WTC11 (cell line): ENCODE measurements around the gene INCA1. TPM values are rescaled to one million over a fixed set of nuclear protein-coding genes. Genes with fewer than 3 reads are reported as not detected.

Experiments
- AR ChIP-seq: fragments of 250-450 bp; sonication (Bioruptor Pico); IDR thresholded peaks from 2 replicates; pipeline ENCODE4 v1.9.0; 2021; ENCODE audit warnings: mild to moderate bottlenecking
- E2F4 ChIP-seq: sonication (generic); formaldehyde crosslinking; IDR thresholded peaks from 2 replicates; pipeline ENCODE4 v1.8.1; 2022; ENCODE audit warnings: low read depth, mild to moderate bottlenecking, moderate library complexity, missing genetic modification reagents, borderline replicate concordance
- E2F5 ChIP-seq: sonication (generic); formaldehyde crosslinking; IDR thresholded peaks from 2 replicates; pipeline ENCODE4 v1.8.1; 2022; ENCODE audit warnings: mild to moderate bottlenecking, moderate library complexity, missing genetic modification reagents
- EMX1 ChIP-seq: fragments of 250-450 bp; sonication (Bioruptor Pico); IDR thresholded peaks from 2 replicates; pipeline ENCODE4 v1.8.0; 2021; ENCODE audit warnings: mild to moderate bottlenecking
- FOXP1 ChIP-seq: sonication (generic); formaldehyde crosslinking; IDR thresholded peaks from 2 replicates; pipeline ENCODE4 v1.8.0; 2022; ENCODE audit warnings: missing genetic modification reagents, mild to moderate bottlenecking, moderate library complexity, borderline replicate concordance
- GABPB1 ChIP-seq: sonication (generic); formaldehyde crosslinking; IDR thresholded peaks from 2 replicates; pipeline ENCODE4 v1.8.1; 2023; ENCODE audit warnings: mild to moderate bottlenecking, missing genetic modification reagents
- GRHL2 ChIP-seq: fragments of 250-450 bp; sonication (Bioruptor Pico); IDR thresholded peaks from 2 replicates; pipeline ENCODE4 v1.8.0; 2022; ENCODE audit warnings: mild to moderate bottlenecking, moderate library complexity; ENCODE audit not compliant: insufficient replicate concordance, severe bottlenecking
- GTF2I ChIP-seq: fragments of 250-450 bp; sonication (Bioruptor Pico); conservative IDR thresholded peaks from 2 replicates; pipeline ENCODE4 v1.4.0; 2021; ENCODE audit warnings: mild to moderate bottlenecking
- IRF1 ChIP-seq: sonication (generic); formaldehyde crosslinking; IDR thresholded peaks from 2 replicates; pipeline ENCODE4 v1.8.0; 2023; ENCODE audit warnings: missing genetic modification reagents
- MAX ChIP-seq: sonication (generic); formaldehyde crosslinking; IDR thresholded peaks from 2 replicates; pipeline ENCODE4 v1.8.0; 2022; ENCODE audit warnings: mild to moderate bottlenecking, missing genetic modification reagents
- PRRX2 ChIP-seq: fragments of 250-450 bp; sonication (Bioruptor Pico); IDR thresholded peaks from 2 replicates; pipeline ENCODE4 v1.8.0; 2021; ENCODE audit warnings: mild to moderate bottlenecking
- SMAD4 ChIP-seq: sonication (generic); formaldehyde crosslinking; IDR thresholded peaks from 2 replicates; pipeline ENCODE4 v1.8.0; 2022; ENCODE audit warnings: mild to moderate bottlenecking, missing genetic modification reagents
- SP1 ChIP-seq: sonication (generic); formaldehyde crosslinking; conservative IDR thresholded peaks from 2 replicates; pipeline ENCODE4 v1.8.1; 2022; ENCODE audit warnings: missing genetic modification reagents
- TEAD1 ChIP-seq: sonication (generic); formaldehyde crosslinking; IDR thresholded peaks from 2 replicates; pipeline ENCODE4 v1.8.0; 2022; ENCODE audit warnings: mild to moderate bottlenecking, missing genetic modification reagents
- USF2 ChIP-seq: sonication (generic); formaldehyde crosslinking; IDR thresholded peaks from 2 replicates; pipeline ENCODE4 v1.8.1; 2023; ENCODE audit warnings: mild to moderate bottlenecking, missing genetic modification reagents, moderate library complexity
- ZBTB43 ChIP-seq: sonication (generic); formaldehyde crosslinking; IDR thresholded peaks from 2 replicates; pipeline ENCODE4 v1.8.1; 2023; ENCODE audit warnings: mild to moderate bottlenecking, missing genetic modification reagents
- ZNF281 ChIP-seq: sonication (generic); formaldehyde crosslinking; IDR thresholded peaks from 2 replicates; pipeline ENCODE4 v1.8.0; 2023; ENCODE audit warnings: mild to moderate bottlenecking, missing genetic modification reagents
- ZNF396 ChIP-seq: fragments of 250-450 bp; sonication (Bioruptor Pico); IDR thresholded peaks from 2 replicates; pipeline ENCODE4 v1.8.0; 2021; ENCODE audit warnings: mild to moderate bottlenecking, moderate library complexity, borderline replicate concordance
- ZNF423 ChIP-seq: fragments of 250-450 bp; sonication (Bioruptor Pico); IDR thresholded peaks from 2 replicates; pipeline ENCODE4 v2.1.2; 2022; ENCODE audit warnings: mild to moderate bottlenecking, moderate library complexity
- ZNF532 ChIP-seq: fragments of 250-450 bp; sonication (Bioruptor Pico); IDR thresholded peaks from 2 replicates; pipeline ENCODE4 v1.9.0; 2021; ENCODE audit warnings: mild to moderate bottlenecking, borderline replicate concordance
- total RNA-seq: library from RNA; stranded (reverse); gene quantifications from 3 replicates; pipeline ENCODE4 v1.2.3, GENCODE V29; 2021

INCA1 gene
- total RNA-seq, 1 experiment from 2014 or later = 0.61 TPM

- no peak for TF ChIP-seq FOXP1 (CRISPR knock-in tag)
- no peak for TF ChIP-seq USF2 (CRISPR knock-in tag)
- no peak for TF ChIP-seq ZBTB43 (CRISPR knock-in tag)
- TF ChIP-seq ZNF281 (CRISPR knock-in tag) = 0 out of 2 replicates have a peak, but pooled peaks have one; percentile 15
- peak; percentile 87 for TF ChIP-seq MAX (CRISPR knock-in tag)
- TF ChIP-seq E2F5 (CRISPR knock-in tag) = peak; percentile 9; the same call in 1 of the 2 replicates
- no peak for TF ChIP-seq AR (CRISPR knock-in tag)
- peak; percentile 88; the same call in 1 of the 2 replicates for TF ChIP-seq TEAD1 (CRISPR knock-in tag)
- no peak for TF ChIP-seq SMAD4 (CRISPR knock-in tag)
- TF ChIP-seq SP1 (CRISPR knock-in tag) = peak; percentile 70; the same call in 1 of the 2 replicates
- TF ChIP-seq GRHL2 = no peak
- peak; percentile 82 for TF ChIP-seq ZNF423
- no peak for TF ChIP-seq IRF1 (CRISPR knock-in tag)
- no peak for TF ChIP-seq E2F4
- TF ChIP-seq PRRX2 (CRISPR knock-in tag) = no peak
- no peak for TF ChIP-seq ZNF396 (CRISPR knock-in tag)
- no peak for TF ChIP-seq GABPB1 (CRISPR knock-in tag)
- no peak for TF ChIP-seq EMX1
- no peak for TF ChIP-seq ZNF532 (CRISPR knock-in tag)
- TF ChIP-seq GTF2I (CRISPR knock-in tag) = no peak
These were observed 10.2 kb downstream of the INCA1 start, which contains the start of gene CAMTA2 (continued) for GRCh38 chr17:4986951-4987766.
